Stomach smooth muscle (tissue), 2 donors: ENCODE data around the gene CCT8.

Experiments
- H3K27ac ChIP-seq: one replicate; pipeline ENCODE4 v1.7.0; 2013; ENCODE audit warnings: mild to moderate bottlenecking, low read length, inconsistent platforms
- H3K27me3 ChIP-seq, 2 donors: one replicate each; pipeline ENCODE4 v1.7.0; 2013; ENCODE audit warnings: low read length in 2 of 2; ENCODE audit not compliant: insufficient read depth in 2 of 2, control insufficient read depth in 1 of 2
- H3K36me3 ChIP-seq, 2 donors: one replicate each; pipeline ENCODE4 v1.7.0; 2013; ENCODE audit warnings: low read length in 2 of 2; ENCODE audit not compliant: control insufficient read depth in 2 of 2, insufficient read depth in 2 of 2
- H3K4me1 ChIP-seq: one replicate; pipeline ENCODE4 v1.7.0; 2013; ENCODE audit warnings: low read length; ENCODE audit not compliant: control insufficient read depth, insufficient read depth
- H3K4me3 ChIP-seq, 2 donors: one replicate each; pipeline ENCODE4 v1.7.0; 2013; ENCODE audit warnings: low read length in 2 of 2
- H3K9ac ChIP-seq, 2 donors: one replicate each; pipeline ENCODE4 v1.7.0; 2013; ENCODE audit warnings: low read length in 2 of 2, mild to moderate bottlenecking in 1 of 2
- H3K9me3 ChIP-seq, 2 donors: one replicate each; pipeline ENCODE4 v1.7.0; 2013; ENCODE audit warnings: low read length in 2 of 2; ENCODE audit not compliant: control insufficient read depth in 2 of 2
- donor health status: healthy.
- donor health status: Pancreatic carcinoma.

CCT8 gene

GRCh38 chr21:29096218-29097015 is 23.0 kb upstream of the CCT8 start:
- no peaks in the 10 kb centered on the region for H3K9me3 ChIP-seq
- H3K4me1 ChIP-seq = peaks cover 3% of the 10 kb centered on the region
- H3K27me3 ChIP-seq = no peaks in the 10 kb centered on the region
- no peak overlapping the region for H3K9ac ChIP-seq
- H3K4me3 ChIP-seq = no peak overlapping the region
- no peaks in the 10 kb centered on the region for H3K36me3 ChIP-seq
- H3K27ac ChIP-seq = no peak overlapping the region

GRCh38 chr21:29092102-29092959 is 18.9 kb upstream of the CCT8 start:
- Histone ChIP-seq H3K9me3 (no peaks in the 10 kb centered on the region), H3K36me3 (no peaks in the 10 kb centered on the region), H3K27ac (no peak overlapping the region), H3K4me1 (peaks cover 3% of the 10 kb centered on the region), H3K4me3 (peak overlapping the region in 1 of 2 donors; percentile 15), H3K27me3 (no peaks in the 10 kb centered on the region), H3K9ac (no peak overlapping the region)

GRCh38 chr21:29091033-29091432 is 17.6 kb upstream of the CCT8 start:
- H3K9me3 ChIP-seq = no peaks in the 10 kb centered on the region
- H3K27ac ChIP-seq = no peak overlapping the region
- no peaks in the 10 kb centered on the region for H3K27me3 ChIP-seq
- H3K4me3 ChIP-seq = no peak overlapping the region
- no peak overlapping the region for H3K9ac ChIP-seq
- no peaks in the 10 kb centered on the region for H3K36me3 ChIP-seq
- peaks cover 3% of the 10 kb centered on the region for H3K4me1 ChIP-seq

GRCh38 chr21:29085106-29085752 is 11.8 kb upstream of the CCT8 start:
- Histone ChIP-seq H3K9me3 (no peaks in the 10 kb centered on the region), H3K27ac (no peak overlapping the region), H3K27me3 (no peaks in the 10 kb centered on the region), H3K4me1 (no peaks in the 10 kb centered on the region), H3K4me3 (no peak overlapping the region), H3K36me3 (no peaks in the 10 kb centered on the region), H3K9ac (no peak overlapping the region)

GRCh38 chr21:29084372-29084771 is 10.9 kb upstream of the CCT8 start:
- Histone ChIP-seq H3K9me3 (no peaks in the 10 kb centered on the region), H3K4me1 (no peaks in the 10 kb centered on the region), H3K27ac (no peak overlapping the region), H3K36me3 (no peaks in the 10 kb centered on the region), H3K4me3 (no peak overlapping the region), H3K9ac (no peak overlapping the region), H3K27me3 (no peaks in the 10 kb centered on the region)

GRCh38 chr21:29083306-29083705 is 9.9 kb upstream of the CCT8 start:
- H3K9ac ChIP-seq = no peak overlapping the region
- H3K4me3 ChIP-seq = no peak overlapping the region
- no peaks in the 10 kb centered on the region for H3K36me3 ChIP-seq
- peaks cover 4% of the 10 kb centered on the region for H3K4me1 ChIP-seq
- H3K9me3 ChIP-seq = no peaks in the 10 kb centered on the region
- no peak overlapping the region for H3K27ac ChIP-seq
- no peaks in the 10 kb centered on the region for H3K27me3 ChIP-seq

- Histone ChIP-seq H3K9me3 (no peaks in the 10 kb centered on the region), H3K27ac (no peak overlapping the region), H3K9ac (no peak overlapping the region), H3K36me3 (no peaks in the 10 kb centered on the region), H3K4me1 (peaks cover 4% of the 10 kb centered on the region), H3K27me3 (no peaks in the 10 kb centered on the region), H3K4me3 (no peak overlapping the region)
Observed at GRCh38 chr21:29082046-29082815, 8.8 kb upstream of the CCT8 start.

- peaks cover 7% of the 10 kb centered on the region for H3K4me1 ChIP-seq
- H3K4me3 ChIP-seq = no peak overlapping the region
- H3K9me3 ChIP-seq = no peaks in the 10 kb centered on the region
- no peaks in the 10 kb centered on the region for H3K36me3 ChIP-seq
- H3K9ac ChIP-seq = no peak overlapping the region
- no peaks in the 10 kb centered on the region for H3K27me3 ChIP-seq
- no peak overlapping the region for H3K27ac ChIP-seq
Observed at GRCh38 chr21:29080454-29080941, 7.0 kb upstream of the CCT8 start.

GRCh38 chr21:29078869-29079767 is 5.7 kb upstream of the CCT8 start:
- no peak overlapping the region for H3K27ac ChIP-seq
- no peaks in the 10 kb centered on the region for H3K9me3 ChIP-seq
- H3K4me1 ChIP-seq = peaks cover 7% of the 10 kb centered on the region
- no peak overlapping the region for H3K9ac ChIP-seq
- H3K4me3 ChIP-seq = no peak overlapping the region
- no peaks in the 10 kb centered on the region for H3K36me3 ChIP-seq
- H3K27me3 ChIP-seq = no peaks in the 10 kb centered on the region
